ENCODE results near the gene ZCCHC13.
A peak's percentile ranks its signal among the peaks of the same experiment; 100 is the strongest.
"Not testable (repeated sequence)": the region's sequence is repeated elsewhere in the genome, so short reads cannot be mapped to it uniquely, and the experiment has no call there.

The ZCCHC13 gene

GRCh38 chrX:74325130-74326059 lies 21.4 kb downstream of the ZCCHC13 start:
- DNase-seq: peak; percentile 2

DNA sequence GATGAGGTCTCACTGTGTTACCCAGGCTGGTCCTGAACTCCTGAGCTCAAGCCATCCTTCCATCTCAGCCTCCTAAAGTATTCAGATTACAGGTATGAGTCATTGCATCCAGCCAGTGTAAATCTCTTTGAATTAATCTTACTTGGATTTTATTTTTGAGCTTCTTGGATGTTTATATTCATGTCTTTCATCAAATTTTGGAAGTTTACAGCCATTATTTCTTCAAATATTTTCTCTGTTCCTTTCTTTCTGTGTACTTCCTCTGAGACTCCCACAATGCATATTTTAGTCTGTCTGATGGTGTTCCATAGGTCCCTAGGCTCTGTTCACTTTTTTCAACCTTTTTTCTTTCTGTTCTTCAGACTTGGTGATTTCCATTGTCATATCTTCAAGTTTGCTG lies 34.9 kb downstream of the ZCCHC13 start:
- DNase-seq: no peak

DNA sequence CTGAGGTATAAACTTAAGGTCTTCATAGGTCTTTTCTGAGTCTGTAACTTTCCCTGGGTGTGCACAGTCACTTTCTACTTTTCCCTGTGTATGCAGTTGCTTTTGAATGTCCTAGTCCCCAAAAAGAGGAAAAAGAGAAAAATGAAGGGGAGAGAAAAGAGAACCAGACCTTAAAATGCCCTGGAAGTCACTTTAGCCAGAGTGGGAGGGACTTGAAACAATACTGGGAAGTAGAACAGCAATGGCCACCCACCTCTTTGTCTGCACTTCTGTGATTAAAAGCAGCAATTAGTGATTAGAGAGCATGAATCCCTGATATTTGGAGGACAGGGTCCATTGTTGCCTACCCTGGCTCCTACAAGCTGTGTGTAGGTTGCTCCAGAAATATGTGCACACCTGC lies 36.1 kb downstream of the ZCCHC13 start:
- DNase-seq: no peak

DNA sequence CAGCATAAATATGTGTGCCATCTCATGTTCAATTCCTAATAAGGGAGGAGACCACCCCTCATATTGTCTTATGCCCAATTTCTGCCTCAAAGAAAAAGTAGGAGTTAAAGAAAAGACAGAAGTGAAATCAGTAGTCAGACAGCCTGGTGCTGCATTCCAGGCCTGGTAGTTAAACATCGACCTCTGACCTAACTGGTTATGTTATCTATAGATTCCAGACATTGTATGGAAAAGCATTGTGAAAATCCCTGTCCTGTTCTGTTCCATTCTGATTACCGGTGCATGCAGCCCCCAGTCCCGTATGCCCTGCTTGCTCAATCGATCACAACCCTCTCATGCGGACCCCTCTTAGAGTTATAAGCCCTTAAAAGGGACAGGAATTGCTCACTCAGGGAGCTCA lies 38.2 kb downstream of the ZCCHC13 start:
- DNase-seq: not testable (repeated sequence)

DNA sequence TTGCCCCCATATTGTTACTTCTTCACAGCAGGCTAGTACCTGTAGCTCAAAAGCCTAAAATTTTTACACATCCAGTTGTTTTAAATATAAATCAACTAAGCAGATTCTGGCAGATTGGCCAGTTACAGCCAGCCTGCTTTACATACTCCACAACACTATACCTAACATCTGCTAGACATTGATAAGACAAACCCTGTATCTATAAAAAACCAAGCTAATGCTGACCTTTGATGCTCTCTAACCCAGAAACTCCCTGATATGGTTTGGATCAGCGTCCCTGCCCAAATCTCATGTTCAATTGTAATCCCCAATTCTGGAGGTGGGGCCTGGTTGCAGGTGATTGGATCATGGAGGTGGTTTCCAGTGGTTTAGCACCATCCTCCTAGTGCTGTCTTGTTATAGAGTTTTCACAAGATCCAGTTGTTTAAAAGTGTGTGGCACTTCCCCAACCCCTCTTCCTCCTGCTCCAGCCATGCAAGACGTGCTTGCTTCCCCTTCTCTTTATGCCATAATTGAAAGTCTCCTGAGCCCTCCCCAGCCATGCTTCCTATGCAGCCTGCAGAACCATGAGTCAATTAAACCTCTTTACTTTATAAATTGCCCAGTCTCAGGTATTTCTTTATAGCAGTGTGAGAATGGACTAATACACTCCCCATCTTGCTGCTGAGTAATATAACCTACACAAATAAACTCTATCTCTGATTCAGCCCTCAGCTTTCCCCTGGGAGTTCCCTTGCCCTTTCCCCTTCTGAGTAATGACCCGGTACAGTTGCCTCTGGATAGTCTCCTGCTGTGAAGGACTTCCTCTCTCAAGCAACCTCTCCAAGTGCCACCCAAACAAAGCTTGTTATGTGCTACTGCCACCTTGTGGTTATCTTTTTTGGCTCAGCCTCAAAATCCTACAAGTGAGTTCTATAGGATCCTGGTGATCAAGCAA lies 39.6 kb downstream of the ZCCHC13 start:
- DNase-seq: peak; percentile 85

- no peak for DNase-seq
Measured at GRCh38 chrX:74344280-74344622, 40.3 kb downstream of the ZCCHC13 start.

DNA sequence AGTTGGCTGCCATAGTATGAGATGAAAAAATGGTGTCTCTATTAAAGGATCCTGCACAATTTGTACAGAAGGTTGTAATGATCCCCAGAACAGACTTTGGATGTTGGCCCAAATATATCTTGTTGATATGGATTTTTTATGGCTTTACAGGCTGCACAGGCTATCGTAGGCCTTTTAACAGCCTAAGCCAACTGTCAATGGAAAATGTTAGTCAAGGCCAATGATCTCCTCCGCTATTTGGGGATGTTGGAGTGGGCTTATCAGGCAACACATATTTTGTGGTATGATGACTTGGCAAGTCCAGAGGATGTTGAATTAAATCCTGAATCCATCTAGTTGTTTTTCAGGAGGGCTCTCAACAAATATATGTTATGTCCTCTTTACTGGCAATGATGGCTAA lies 42.1 kb downstream of the ZCCHC13 start:
- peak; percentile 63 for DNase-seq

- no peak for DNase-seq
Measured at GRCh38 chrX:74349387-74349786, 45.4 kb downstream of the ZCCHC13 start.

GRCh38 chrX:74351760-74352159 lies 47.8 kb downstream of the ZCCHC13 start:
- peak; percentile 51 for DNase-seq

GRCh38 chrX:74353984-74354383 lies 50.0 kb downstream of the ZCCHC13 start:
- DNase-seq: no peak
